ENCODE results near the gene MOB2. TPM values are rescaled to one million over a fixed set of nuclear protein-coding genes. Genes with fewer than 3 reads are reported as not detected.

The MOB2 gene
- total RNA-seq, 1 donor from 2014 or later, result 19.3 TPM

- no peaks in the 10 kb centered on the region for H3K9me3 Mint-ChIP-seq
- H3K4me1 Mint-ChIP-seq, result no peaks in the 10 kb centered on the region
- TF ChIP-seq CTCF (conservative IDR thresholded peaks at IDR 0.05), result no peak
- H3K27me3 Mint-ChIP-seq (ENCODE audit: low read depth), result no peaks in the 10 kb centered on the region
- no peak for DNase-seq (ENCODE audit: low read depth, low spot score)
- no peaks in the 10 kb centered on the region for H3K36me3 Mint-ChIP-seq (ENCODE audit: low read depth)
- H3K27ac Mint-ChIP-seq (ENCODE audit: unreplicated experiment), result peak overlapping the region; percentile 4
- no peak overlapping the region for H3K4me3 Mint-ChIP-seq
Measured at GRCh38 chr11:1480191-1480554, 6.4 kb downstream of the MOB2 start.

GRCh38 chr11:1479678-1480118 is 6.9 kb downstream of the MOB2 start:
- H3K9me3 Mint-ChIP-seq, result no peaks in the 10 kb centered on the region
- no peak for DNase-seq (ENCODE audit: low read depth, low spot score)
- TF ChIP-seq CTCF (conservative IDR thresholded peaks at IDR 0.05), result no peak
- H3K4me1 Mint-ChIP-seq, result no peaks in the 10 kb centered on the region
- H3K27me3 Mint-ChIP-seq (ENCODE audit: low read depth), result no peaks in the 10 kb centered on the region
- H3K27ac Mint-ChIP-seq (ENCODE audit: unreplicated experiment), result no peak overlapping the region
- H3K4me3 Mint-ChIP-seq, result no peak overlapping the region
- no peaks in the 10 kb centered on the region for H3K36me3 Mint-ChIP-seq (ENCODE audit: low read depth)

- no peaks in the 10 kb centered on the region for H3K4me1 Mint-ChIP-seq
- no peak for TF ChIP-seq CTCF (conservative IDR thresholded peaks at IDR 0.05)
- no peaks in the 10 kb centered on the region for H3K9me3 Mint-ChIP-seq
- no peaks in the 10 kb centered on the region for H3K27me3 Mint-ChIP-seq (ENCODE audit: low read depth)
- H3K27ac Mint-ChIP-seq (ENCODE audit: unreplicated experiment), result no peak overlapping the region
- DNase-seq (ENCODE audit: low read depth, low spot score), result no peak
- H3K36me3 Mint-ChIP-seq (ENCODE audit: low read depth), result no peaks in the 10 kb centered on the region
- no peak overlapping the region for H3K4me3 Mint-ChIP-seq
Measured at GRCh38 chr11:1479006-1479677, 7.4 kb downstream of the MOB2 start.

- no peaks in the 10 kb centered on the region for H3K27me3 Mint-ChIP-seq (ENCODE audit: low read depth)
- no peak overlapping the region for H3K4me3 Mint-ChIP-seq
- H3K9me3 Mint-ChIP-seq, result no peaks in the 10 kb centered on the region
- H3K27ac Mint-ChIP-seq (ENCODE audit: unreplicated experiment), result no peak overlapping the region
- no peaks in the 10 kb centered on the region for H3K36me3 Mint-ChIP-seq (ENCODE audit: low read depth)
- DNase-seq (ENCODE audit: low read depth, low spot score), result no peak
- TF ChIP-seq CTCF (conservative IDR thresholded peaks at IDR 0.05), result no peak
- no peaks in the 10 kb centered on the region for H3K4me1 Mint-ChIP-seq
Measured at GRCh38 chr11:1478544-1478943, 8.0 kb downstream of the MOB2 start.

GRCh38 chr11:1478011-1478410 is 8.6 kb downstream of the MOB2 start:
- TF ChIP-seq CTCF (conservative IDR thresholded peaks at IDR 0.05), result no peak
- no peak overlapping the region for H3K27ac Mint-ChIP-seq (ENCODE audit: unreplicated experiment)
- H3K4me1 Mint-ChIP-seq, result no peaks in the 10 kb centered on the region
- H3K27me3 Mint-ChIP-seq (ENCODE audit: low read depth), result no peaks in the 10 kb centered on the region
- no peak for DNase-seq (ENCODE audit: low read depth, low spot score)
- H3K36me3 Mint-ChIP-seq (ENCODE audit: low read depth), result no peaks in the 10 kb centered on the region
- no peak overlapping the region for H3K4me3 Mint-ChIP-seq
- H3K9me3 Mint-ChIP-seq, result no peaks in the 10 kb centered on the region

All from neural crest cell (in vitro differentiated cells).